Ishikawa (cell line): ENCODE data around the gene PRCP.

Experiments
- CEBPB ChIP-seq: IDR thresholded peaks from 2 replicates; pipeline ENCODE4 v1.6.1; 2012
- CREB1 ChIP-seq: IDR thresholded peaks from 2 replicates; pipeline ENCODE4 v1.6.1; 2012; ENCODE audit warnings: low read depth
- EGR1 ChIP-seq: IDR thresholded peaks from 2 replicates; pipeline ENCODE4 v1.6.1; 2012
- EP300 ChIP-seq: IDR thresholded peaks from 2 replicates; pipeline ENCODE4 v1.6.1; 2012; ENCODE audit warnings: borderline replicate concordance
- MAX ChIP-seq: IDR thresholded peaks from 2 replicates; pipeline ENCODE4 v1.6.1; 2012
- RAD21 ChIP-seq: IDR thresholded peaks from 2 replicates; pipeline ENCODE4 v1.6.1; 2012; ENCODE audit warnings: low read depth
- REST ChIP-seq: IDR thresholded peaks from 2 replicates; pipeline ENCODE4 v1.6.1; 2012; ENCODE audit warnings: low read depth, mild to moderate bottlenecking
- TAF1 ChIP-seq: IDR thresholded peaks from 2 replicates; pipeline ENCODE4 v1.6.1; 2012; ENCODE audit warnings: low read depth, mild to moderate bottlenecking
- TEAD4 ChIP-seq: IDR thresholded peaks from 2 replicates; pipeline ENCODE4 v1.6.1; 2012
- ZBTB7A ChIP-seq: IDR thresholded peaks from 2 replicates; pipeline ENCODE4 v1.6.1; 2012; ENCODE audit warnings: low read depth

GRCh38 chr11:82927264-82927880 lies 27.1 kb upstream of the PRCP start:
- TF ChIP-seq REST (no peak), TAF1 (no peak), CEBPB (no peak), MAX (no peak), EGR1 (no peak), EP300 (no peak), ZBTB7A (no peak), TEAD4 (no peak), CREB1 (no peak), RAD21 (peak; percentile 47)
